HG03175 (cell line): ENCODE measurements around the gene TNS1.
"Not testable (repeated sequence)": the region's sequence is repeated elsewhere in the genome, so short reads cannot be mapped to it uniquely, and the experiment has no call there.

Source experiments
- ATAC-seq: cut with Tn5 transposase; IDR thresholded peaks from one replicate; pipeline ENCODE4 v1.9.1; 2021; ENCODE audit warnings: mild to moderate bottlenecking, moderate library complexity; ENCODE audit not compliant: unreplicated experiment

TNS1 gene

DNA sequence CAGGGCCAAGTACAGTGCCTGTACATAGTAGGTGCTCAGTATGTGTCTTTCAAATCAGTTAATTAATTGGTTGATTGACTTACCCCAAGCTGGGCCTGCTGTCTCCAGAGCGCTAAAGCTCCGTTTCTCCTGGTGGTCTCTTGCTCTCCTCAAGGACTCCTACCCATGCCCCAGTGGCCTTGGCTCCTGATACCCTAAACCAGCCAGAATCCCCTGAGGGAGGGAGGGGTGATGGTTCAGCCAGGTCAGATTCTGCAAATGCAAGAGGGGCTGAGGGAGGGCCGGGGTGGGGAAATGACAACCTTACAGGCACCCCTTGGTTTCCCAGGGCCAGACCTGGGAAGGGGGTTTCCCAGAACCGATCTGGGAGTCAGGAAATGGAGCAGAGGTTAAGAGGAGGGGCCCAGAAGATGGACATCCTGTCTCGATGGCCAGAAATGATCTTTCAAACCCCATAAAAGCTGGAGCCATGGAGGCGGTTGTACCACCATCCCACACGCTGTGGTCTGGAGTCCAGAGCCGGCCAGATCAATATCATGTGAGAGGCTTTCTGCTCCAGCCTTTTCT, 209.1 kb downstream of the TNS1 start:
- ATAC-seq, result no peak

DNA sequence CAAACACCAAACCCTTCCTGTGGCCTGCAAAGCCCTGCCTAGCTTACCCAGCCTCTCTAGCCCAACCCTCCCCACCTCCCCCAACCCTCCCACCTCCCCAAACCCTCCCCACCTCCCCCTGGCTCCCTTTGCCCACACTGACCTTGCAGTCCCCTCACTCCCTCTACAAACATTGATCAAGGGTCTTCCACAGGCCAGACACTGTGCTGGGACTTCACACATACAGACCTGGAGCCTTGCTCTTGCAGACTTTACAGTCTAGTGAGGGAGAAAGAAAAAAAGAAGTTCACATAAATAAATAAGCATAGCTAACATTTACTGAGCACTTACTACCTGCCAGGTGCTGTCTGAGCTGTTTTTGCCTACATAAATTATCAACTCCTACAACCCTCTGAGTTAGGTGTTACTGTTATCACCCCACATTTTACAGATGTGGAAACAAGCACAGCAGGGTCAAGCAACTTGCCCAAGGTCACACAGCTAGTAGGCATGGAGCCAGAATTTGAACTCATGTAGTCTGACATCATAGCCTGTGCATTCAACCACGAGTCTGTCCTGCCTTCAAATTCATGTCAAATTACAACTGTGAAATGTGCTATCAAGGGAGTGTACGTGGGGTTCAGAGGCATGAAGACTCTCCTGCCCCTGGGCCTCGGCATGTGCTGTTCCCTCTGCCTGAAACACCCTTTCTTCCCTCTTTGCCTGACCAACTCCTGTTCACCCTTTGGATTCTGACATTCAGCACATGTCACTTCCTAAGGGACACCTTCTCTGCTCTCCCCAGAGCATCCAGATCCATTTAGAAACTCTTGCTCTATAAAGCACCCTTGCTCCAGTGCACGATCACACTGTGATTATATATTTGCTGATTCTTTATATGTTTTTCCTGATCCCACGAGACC, 209.9 kb downstream of the TNS1 start:
- no peak for ATAC-seq

DNA sequence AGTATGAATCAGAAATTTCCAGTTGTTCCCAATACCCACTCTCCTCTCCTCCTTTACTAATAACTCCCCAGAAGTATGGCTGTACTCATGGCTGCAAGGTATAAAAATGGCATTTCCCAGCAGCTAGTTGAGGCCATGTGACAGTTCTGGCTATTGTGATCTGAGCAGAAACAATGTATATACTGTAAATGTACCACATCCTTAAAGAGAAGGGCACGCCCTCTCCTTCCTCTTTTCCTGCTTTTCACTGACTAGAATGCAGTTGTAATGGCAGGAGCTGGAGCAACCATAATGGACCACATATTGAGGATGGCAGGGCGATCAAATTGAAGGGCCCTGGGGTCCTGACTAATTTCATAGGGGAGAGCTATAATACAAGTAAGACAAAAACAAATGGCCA, 211.2 kb downstream of the TNS1 start:
- no peak for ATAC-seq

DNA sequence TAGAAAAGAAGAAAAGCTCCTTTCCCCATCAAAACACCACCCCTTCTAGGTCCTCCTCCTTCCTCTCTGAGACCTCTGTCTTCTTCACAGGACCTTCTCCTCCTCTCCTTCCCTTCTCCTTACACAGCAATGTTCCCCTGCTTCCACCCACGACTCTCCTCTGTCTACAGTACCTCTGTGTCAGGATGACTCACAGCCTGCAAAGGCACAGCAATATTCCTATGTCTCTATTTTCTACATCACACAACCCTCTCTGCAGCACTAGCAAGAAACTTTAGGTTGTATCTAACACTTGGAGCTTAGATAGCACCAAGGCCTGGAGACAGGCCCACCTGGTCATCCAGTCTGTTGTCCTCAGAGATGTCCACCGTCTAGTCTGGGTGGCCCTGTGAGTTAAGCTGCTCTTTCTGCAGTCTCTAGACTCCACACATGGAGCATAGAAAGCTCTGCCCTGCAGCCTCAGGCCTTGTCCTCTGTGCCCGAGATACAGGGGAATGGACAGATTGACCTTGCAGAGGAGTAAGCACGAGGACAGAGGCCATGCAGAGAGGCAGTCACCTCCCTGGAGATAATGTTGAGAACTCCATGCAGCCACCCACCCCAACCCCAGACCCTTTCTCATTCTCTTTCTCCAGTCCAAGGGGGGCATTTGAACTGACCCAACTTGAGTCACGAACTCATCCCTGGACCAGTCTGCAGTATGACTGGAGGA, 212.0 kb downstream of the TNS1 start:
- ATAC-seq, result no peak

DNA sequence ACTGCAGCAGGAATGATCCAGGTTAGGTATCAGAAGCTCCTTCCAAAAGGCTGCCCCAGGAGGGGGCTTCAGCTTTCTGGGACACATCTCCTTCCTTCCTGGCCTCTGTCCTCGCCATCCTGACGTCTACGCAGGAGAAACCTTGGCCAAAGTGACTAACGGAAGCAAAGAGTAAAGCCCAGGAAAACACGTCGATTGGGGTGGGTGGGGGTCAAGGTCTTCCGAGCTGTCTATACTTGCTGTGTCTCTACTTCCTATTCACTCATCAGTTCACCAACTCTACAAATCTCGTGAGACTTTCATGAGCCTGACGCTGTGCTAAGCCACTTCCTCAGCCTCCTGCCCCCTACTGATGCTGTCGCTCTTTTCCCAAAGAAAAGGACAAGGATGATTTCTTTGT, 212.6 kb downstream of the TNS1 start:
- ATAC-seq, result peak; percentile 58

DNA sequence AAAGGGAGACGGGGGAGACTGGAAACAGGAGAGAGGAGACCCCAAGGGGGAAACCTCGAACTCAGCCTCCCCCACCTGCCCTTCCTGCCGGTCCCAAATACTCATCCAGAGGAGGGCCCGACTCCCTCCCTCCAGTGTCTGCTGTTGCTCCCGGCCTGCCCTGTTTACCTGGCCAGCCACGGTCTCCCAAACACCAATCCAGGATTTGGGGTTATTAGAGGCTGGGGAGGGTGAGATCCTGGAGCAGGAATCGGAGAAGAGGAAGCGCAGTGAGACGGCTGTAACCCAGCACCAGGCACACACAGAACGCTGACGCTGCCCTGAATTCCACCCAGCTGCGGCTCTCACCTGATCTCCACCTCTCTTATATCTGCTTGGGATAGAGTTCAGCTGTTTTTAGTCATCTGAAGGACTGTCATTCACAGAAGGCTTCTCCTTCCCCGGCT, 213.0 kb downstream of the TNS1 start:
- ATAC-seq, result no peak

DNA sequence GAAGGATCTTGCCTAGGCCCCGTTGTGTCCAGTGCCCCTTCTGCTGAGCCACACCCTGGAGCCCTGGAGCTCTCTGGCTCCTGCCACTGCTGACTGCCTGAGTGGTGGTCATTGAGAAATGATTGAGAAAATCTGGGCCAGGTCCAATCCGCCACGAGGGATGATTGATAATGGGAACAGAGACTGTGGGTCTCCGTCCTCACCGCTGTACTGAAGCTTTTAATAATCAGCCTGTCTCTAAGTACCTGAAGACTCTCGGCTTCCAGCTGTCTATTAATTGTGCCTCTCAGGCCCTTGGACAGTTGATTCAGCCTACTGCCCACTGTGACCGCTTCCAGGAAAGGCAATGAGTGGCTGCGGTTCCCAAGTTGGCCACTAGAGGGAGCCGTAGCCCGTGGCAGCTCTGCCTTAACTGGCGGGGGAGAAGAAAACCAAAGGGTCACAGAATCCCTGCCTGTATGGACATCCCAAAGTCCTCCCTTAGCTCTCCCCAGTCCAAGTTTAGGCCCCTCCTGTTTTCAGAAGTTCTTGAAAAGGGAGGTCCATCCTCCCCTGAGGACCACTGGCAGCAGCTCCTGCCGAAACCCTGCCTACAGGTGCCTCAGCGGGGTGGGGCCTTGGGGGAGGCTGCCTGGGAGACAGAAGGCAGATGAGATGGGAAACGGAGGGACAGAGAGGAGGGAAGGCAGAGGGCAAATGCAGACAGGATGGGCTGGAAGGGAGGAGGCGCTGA, 213.6 kb downstream of the TNS1 start:
- peak; percentile 55 for ATAC-seq

DNA sequence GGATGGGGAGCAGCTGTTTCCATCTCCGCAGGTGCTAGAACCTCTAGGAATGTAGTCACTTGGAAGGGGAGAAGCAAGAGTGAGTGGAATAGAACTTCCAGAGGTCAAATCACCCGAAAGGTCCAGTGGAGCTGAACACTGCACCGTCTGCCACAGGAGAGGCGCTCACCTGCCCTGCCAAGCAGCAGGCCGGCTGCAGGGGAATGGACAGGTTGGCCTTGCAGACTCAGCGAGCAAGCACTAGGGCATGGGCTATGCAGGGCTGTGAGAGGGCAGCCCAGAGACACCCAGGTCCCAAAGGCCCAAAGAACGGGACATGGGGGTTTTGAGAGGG, 214.2 kb downstream of the TNS1 start:
- ATAC-seq, result no peak

DNA sequence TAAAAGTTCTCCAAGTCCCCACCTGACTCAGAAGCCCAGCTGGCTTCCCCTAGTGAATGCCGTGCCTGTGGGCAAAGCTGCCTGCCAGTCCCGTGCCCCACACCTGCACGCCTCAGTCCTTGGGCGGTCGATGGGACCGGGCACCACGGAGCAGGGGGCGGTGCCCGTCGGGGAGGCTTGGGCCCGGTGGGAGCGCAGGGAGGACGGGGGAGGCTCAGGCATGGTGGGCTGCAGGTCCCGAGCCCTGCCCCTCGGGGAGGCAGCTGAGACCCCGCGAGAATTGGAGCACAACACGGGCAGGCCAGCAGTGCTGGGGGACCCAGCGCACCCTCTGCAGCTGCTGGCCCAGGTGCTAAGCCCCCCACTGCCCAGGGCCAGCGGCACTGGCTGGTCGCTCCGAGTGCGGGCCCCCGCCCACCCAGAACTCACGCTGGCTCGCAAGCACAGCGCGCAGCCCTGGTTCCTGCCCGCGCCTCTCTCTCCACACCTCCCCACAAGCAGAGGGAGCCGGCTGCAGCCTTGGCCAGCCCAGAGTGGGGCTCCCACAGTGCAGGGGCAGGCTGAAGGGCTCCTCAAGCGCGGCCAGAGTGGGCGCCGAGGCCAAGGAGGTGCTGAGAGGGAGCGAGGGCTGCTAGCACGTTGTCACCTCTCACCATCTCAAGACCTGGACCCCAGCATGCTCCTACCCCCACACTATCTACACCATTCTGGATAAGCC, 215.5 kb downstream of the TNS1 start:
- no peak for ATAC-seq

DNA sequence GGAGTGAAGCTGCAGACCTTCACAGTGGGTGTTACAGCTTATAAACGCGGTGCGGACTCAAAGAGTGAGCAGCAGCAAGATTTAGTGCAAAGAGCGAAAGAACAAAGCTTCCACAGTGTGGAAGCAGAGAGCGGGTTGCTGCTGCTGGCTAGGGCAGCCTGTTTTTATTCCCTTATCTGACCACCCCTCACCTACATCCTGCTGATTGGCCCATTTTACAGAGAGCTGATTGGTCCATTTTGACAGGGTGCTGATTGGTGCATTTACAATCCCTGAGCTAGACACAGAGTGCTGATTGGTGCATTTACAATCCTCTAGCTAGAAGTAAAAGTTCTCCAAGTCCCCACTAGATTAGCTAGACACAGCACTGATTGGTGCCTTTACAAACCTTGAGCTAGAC, 216.2 kb downstream of the TNS1 start:
- not testable (repeated sequence) for ATAC-seq

DNA sequence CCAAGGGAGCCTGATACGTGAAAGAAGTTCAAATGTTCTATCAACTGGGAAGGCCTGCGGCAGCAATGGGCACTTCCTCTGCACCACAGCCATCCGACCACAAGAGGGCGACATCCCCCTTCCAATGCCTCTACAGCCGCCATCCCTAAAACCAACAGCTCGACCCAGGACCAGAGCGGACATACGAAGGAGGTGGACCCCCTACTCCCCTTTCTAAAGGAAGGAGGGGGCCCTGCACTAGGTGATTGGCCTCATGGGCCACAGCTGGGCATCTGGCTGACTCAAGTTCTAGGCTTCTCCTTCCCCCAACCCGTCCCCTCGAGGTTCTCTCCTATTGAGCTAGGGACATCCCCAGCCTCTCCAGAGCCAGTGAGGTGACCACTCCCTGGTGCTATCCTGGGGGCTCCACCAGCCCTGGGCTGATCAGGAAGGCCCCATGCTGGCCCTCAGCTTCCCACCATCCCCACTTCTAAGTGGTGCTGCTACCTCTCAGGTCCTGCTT, 217.2 kb downstream of the TNS1 start:
- ATAC-seq, result peak; percentile 66

DNA sequence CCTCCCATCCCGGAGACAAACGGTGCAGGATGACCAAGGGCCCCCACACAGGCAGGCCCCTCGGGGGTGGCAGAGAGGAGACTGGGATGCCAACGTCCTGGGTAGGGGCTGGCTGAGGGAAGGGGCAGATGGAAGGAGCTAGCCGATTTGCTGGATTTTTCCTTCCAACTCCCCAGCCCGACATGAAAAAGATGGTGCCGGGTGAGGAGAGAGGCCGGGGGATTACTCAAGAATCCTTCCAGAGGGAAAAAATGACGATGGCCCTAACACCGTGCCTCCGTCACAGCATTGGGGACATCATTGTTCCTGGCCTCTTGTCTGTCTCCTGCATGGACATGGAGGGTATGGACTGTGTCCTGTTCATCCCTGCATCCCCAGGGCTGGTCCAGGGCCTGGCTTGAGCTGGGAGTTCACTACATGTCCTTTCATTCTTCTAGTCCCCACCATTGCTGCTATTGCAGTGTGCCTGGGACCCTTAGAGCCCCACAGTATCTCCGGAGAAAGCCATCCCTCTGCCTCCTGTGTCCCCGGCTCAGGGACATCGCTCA, 217.7 kb downstream of the TNS1 start:
- no peak for ATAC-seq

DNA sequence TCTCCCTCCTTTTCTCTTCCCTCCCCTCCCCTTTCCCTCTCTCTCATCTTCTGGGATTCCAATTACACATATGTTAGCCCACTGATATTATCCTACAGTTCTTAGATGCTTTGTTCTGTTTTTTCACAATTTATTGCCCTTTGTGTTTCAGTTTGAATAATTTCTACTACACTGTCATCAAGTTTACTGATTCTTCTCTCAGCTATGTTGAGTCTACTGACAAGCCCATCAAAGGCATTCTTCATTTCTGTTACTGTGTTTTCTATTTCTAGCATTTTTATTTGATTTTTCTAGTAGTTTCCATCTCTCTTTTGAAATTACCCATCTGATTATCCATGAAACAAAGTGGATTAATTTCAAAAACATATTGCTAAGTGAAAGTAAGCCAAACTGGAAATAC, 219.6 kb downstream of the TNS1 start:
- ATAC-seq, result no peak

DNA sequence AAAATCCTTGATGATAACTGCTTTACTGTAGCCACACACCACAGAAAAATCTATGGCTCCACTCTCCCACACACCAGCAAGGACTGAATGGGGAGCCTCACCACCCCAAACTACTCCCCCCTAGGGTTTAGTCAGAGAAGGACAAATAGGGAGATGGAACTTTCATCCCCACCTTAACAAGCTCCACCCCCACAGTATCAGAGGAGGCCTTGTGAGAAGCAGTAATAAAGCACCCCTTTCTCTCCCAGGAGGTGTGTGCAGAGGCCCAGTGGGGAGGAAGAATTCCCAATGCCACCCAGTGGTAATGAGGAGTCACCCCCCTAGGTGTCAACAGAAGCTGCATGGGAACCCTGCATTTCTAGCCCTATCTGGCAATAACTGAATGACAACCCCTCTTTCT, 224.9 kb downstream of the TNS1 start:
- ATAC-seq, result no peak

DNA sequence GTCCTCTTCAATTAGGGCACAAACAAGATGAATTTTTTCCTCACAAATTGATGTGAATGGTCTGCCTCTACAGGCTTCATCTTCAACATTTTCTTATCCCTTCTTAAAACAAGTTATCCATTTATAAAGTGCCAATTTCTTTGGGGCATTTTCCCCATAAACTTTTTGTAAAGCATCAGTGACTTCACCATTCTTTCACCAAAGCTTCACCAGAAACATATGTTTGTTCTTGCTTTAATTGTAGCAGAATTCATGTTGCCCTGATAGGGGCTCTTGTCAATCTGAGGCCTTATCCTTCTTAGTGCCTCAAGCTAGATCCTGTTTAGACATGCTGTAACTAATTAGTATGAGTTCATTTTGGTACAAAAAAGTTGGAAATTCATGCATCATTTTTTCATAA, 226.2 kb downstream of the TNS1 start:
- no peak for ATAC-seq

DNA sequence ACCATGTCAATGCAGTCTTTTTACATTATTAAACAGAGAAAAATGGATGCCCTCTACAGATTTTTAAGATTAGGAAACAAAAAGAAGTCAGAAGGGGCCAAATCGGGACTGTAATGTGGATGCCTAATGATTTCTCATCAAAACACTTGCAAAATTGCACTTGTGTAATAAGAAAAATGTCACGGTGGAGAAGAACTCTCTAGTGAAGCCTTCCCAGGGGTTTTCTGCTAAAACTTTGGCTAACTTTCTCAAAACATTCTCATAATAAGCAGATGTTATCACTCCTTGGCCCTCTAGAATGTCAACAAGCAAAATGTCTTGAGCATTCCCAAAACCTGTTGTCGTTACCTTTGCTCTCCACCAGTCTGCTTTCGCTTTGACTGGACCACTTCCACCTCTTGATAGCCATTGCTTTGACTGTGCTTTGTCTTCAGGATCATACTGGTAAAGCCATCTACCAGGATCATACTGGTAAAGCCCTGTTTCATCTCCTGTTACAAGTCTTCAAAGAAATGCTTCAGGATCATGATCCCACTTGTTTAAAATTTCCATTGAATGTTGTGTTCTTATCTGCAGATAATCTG, 226.8 kb downstream of the TNS1 start:
- no peak for ATAC-seq

DNA sequence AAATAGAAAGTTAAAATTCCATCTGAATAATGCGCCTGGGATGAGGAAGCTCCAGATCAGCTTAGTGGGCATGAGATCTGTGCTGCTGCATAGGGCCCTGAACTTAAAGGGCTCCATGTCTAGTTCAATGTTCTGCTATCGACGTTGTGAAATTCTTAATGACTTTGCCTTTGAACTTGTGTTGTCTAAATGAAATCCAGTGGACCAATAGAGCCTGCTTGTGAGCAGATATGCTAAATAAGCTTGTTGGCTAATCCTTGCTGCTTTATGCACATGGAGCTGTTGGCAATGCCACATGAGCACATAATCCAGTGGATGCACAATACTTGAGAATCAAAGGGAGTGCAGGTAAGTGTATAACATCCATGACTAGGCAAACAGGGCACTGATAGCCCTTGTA, 228.6 kb downstream of the TNS1 start:
- no peak for ATAC-seq

DNA sequence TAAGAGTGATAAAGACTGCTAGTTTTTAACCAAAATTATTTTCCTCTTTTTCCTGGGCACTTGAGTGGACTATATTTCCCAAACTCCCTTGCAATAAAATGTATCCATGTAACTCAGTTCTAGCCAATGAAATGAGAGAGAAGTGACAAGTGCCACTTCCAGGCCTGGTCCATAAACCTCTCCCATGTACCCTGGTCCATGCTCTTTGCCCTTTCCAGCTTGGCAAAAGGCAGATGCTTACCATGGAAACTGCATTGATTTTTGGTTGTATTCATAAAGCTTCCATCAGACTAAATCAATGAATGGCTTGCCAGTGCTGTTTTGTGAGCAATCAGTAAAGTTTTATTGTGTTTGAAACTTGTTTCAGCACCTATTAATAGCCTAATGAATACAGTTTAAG, 229.3 kb downstream of the TNS1 start:
- no peak for ATAC-seq

DNA sequence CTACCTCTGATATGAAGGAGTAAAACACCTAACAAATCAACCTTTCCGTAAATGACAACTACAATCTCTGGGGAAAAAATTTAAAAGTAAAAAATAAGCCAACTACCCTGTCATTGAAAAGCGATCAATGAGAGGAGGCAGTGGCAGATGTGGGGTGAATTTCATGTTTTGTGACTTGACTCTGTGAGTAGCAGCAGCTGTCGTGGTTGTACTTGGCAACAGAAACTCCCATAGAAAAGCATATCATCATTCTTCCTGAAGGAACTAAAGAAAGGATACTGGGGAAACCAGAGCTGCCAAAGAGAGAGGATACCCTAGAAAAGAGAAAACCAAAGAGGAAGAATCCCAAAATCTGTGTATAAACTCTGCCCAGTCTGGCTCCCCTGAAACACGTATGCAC, 236.4 kb downstream of the TNS1 start:
- ATAC-seq, result no peak
